Inferior parietal cortex (tissue), 1 donor: ENCODE measurements around the gene PLEKHO2.
"Not testable (repeated sequence)": the region's sequence is repeated elsewhere in the genome, so short reads cannot be mapped to it uniquely, and the experiment has no call there.

Experiments
- DNase-seq: peaks from one replicate; pipeline ENCODE4 v3.0.0-alpha.2; 2016; ENCODE audit errors: extremely low spot score

PLEKHO2 gene, protein sequence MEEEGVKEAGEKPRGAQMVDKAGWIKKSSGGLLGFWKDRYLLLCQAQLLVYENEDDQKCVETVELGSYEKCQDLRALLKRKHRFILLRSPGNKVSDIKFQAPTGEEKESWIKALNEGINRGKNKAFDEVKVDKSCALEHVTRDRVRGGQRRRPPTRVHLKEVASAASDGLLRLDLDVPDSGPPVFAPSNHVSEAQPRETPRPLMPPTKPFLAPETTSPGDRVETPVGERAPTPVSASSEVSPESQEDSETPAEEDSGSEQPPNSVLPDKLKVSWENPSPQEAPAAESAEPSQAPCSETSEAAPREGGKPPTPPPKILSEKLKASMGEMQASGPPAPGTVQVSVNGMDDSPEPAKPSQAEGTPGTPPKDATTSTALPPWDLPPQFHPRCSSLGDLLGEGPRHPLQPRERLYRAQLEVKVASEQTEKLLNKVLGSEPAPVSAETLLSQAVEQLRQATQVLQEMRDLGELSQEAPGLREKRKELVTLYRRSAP

DNA sequence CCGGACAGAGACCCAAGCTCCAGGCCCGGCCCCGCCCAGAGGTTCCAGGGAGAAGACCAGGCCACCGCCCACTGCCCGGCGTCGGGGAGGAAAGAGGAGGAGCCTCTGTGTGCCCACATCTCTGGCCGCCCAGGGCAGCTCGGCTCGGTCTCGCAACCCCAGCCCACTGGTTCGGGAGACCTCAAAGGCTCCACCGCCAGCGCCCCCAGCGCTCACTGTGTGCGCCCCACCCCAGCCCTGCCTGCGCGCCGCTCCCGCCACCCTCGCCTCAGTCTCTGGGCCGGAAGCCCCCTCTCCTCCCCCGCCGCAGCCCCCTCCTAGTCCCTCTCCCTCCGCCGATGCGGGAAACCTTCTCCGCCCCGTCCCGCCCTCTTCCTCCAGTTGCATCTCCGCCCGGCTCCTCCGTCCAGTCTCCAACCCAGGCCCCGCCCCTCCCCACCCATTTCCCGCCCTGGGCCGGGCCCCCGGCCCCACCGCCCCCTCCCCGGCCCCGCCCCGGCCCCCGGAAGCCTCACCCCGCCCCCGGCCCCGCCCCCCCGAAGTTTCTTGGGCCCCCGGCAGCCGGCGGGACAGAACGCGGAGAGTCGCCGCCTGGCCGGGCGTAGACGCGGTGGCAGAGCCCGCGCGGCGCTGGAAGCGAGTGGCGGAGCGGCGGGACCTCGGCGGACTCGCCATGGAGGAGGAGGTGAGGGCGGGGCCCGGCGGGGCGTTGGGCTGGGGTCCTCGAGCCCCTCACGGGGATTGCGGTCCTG, at the start of gene PLEKHO2:
PLEKHO2 (plus strand) TSS at position 572 of the 752 bp plus-strand sequence; CDS start at position 674, 102 bp downstream.
- peak; percentile 67 for DNase-seq

DNA sequence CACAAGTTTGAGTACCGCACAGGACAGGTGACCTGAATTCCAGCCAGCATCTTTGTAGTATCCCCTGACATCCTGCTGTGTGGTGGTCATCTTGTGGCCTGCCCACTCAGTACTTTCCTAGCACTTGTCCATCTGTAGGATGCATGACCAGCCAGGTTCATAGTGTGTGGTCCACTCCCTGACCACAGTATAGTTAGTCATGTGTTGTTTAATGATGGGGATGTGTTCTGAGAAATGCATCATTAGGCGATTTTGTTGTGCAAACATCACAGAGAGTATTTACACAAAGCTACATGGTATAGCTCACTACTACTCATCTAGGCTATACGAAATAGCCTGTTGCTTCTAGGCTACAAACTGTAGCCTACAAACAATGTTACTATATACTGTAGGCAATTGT, 49.4 kb upstream of the PLEKHO2 start:
- DNase-seq: no peak

DNA sequence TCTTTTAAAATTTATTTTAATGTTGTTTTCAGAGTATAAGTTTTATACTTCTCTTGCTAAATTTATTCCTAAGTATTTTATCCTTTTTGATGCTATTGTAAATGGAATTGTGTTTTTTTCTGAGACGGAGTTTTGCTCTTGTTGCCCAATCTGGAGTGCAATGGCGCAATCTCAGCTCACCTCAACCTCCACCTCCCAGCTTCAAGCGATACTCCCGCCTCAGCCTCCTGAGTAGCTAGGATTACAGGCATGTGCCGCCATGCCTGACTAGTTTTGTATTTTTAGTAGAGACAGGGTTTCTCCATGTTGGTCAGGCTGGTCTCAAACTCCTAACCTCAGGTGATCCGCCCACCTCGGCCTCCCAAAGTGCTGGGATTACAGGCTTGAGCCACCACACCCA, 46.4 kb upstream of the PLEKHO2 start:
- DNase-seq: not testable (repeated sequence)

DNA sequence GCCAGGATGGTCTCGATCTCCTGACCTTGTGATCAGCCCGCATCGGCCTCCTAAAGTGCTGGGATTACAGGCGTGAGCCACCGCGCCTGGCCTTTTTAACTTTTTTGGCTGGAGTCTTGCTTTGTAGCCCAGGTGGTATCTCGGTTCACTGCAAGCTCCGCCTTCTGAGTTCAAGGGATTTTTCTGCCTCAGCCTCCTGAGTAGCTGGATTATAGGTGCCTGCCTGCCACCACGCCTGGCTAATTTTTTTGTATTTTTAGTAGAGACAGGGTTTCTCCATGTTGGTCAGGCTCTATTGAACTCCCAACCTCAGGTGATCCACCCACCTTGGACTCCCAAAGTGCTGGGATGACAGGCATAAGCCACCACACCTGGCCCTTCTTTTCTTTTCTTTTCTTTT, 45.8 kb upstream of the PLEKHO2 start:
- DNase-seq: not testable (repeated sequence)

DNA sequence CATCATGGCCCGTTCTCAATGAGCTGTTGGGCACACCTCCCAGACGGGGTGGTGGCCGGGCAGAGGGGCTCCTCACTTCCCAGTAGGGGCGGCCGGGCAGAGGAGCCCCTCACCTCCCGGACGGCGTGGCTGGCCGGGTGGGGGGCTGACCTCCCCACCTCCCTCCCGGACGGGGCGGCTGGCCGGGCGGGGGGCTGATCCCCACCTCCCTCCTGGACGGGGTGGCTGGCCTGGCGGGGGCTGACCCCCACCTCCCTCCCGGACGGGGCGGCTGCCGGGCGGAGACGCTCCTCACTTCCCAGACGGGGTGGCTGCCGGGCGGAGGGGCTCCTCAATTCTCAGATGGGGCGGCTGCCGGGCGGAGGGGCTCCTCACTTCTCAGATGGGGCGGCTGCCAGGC, 42.8 kb upstream of the PLEKHO2 start:
- not testable (repeated sequence) for DNase-seq

DNA sequence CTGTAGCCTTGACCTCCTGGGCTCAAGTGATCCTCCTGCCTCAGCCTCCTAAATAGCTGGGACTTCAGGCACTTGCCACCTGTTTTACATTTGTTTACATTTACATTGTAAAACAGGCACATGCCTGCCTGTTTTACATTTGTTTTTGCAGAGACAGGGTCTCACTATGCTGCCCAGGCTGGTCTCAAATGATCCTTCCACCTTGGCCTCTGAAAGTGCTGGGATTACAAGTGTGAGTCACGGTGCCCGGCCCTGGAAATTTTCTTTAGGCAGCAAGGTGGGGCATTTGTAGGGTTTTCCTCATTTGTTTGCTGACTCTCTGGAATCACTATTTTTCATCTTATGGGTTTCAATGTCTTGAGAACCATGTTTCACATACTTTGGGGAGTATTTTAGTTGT, 41.2 kb upstream of the PLEKHO2 start:
- DNase-seq: no peak

DNA sequence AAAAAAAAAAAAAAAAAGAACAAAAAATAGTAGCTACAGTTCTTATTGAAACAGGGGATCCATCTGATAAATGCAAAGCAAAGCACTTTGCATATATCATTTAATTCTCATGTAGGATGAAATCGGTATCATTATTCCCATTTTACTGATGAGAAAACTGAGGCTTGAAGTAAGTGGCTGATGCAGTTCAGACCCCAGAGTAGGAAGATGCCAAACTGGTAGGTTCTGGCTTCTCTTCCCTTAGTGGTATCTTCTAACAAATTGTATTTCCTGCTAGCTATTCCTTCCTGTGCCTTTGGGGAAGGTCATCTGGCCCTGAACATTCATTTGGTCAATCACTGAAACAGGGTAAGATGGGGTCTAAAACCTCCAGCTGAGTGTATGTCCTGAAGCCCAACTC, 38.2 kb upstream of the PLEKHO2 start:
- DNase-seq: no peak

DNA sequence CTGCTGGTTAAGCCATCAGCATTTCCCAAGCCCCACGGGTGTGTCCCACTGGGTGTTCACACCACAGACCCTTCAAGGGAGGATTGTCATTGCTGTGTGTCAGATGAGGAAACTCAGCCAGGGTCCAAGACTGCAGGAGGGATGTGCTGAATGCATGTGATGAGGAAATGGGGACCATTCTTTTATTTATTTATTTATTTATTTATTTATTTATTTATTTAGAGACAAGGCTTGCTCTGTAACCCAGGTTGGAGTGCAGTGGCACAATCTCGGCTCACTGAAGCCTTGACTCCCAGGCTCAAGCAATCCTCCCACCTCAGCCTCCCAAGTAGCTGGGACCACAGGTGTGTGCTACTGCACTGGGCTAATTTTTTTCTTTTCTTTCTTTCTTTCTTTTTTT, 37.1 kb upstream of the PLEKHO2 start:
- DNase-seq: no peak

DNA sequence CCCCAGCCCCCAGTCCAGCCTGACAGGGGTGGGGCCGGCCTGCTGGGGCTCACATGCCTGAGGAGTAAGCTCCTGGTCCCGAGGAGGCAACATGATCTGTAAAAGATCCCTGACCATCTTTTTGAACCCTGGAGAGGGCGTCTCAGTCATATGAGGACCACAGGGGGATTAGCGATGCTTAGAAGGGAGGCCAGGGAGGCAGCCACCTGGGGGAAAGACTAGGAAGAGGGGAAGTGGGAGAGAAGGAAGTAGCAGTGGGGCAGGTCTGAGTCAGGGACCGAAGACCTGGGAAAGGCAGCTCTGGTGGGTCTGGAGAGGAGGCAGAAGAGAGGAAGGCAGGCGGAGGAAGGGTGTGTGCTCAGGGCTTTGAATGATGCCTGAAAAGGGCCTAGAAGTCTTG, 35.2 kb upstream of the PLEKHO2 start:
- no peak for DNase-seq

DNA sequence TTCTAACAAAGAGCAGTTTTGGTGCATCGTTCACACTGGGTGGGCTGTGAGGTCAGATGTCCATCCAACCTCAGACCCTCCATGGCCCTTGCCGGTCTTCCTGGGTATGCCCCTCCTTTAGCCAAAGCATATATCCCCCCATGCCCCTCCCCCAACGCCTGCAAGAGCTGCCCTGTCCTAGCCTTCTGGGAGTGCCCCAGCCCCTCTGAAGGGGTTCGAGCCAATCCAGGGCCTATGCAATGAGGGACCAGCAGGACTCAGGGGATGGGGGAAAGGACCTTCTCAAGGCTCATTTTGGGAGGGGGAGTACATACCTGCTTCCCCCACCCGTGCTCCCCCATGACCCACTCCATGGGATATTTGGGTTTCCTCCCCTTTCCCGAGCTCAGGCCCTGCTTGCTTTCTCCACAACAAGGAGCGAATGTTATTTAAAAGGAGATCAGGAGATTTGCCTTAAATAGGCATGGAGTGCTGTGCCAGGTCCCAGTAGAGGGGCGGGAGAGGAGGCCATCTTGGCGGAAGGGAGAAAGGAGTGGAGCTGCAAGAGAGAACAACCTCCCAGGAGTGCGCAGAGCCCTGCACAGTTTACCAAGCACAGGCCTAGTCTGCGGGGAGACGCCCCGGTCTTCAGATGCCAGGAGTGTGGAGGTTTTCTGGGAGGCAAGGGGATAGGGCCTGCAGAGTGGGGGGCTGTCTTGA, 34.5 kb upstream of the PLEKHO2 start:
- no peak for DNase-seq

DNA sequence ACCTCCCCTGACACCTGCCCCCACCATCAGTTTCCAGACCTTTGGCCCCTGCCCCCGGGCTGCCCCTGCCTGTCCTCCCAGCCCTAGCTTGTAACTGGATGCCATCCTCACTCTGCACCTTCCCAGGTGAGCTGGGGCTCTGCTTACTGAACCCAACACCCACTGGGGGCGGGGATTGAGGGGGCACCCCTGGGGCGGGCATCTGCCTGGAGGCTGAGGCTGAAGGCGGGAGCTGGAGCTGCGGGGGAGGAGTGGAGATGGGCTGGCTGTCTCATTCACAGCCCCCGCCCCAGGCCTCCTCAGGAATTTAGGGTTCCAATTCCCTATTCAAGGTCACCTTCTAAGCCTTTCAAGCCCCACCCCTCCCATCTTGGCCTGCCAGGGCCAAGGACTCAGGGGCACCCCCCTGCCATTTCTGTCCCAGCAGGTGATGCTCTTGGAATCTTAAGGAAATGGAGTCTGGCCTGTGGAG, 33.9 kb upstream of the PLEKHO2 start:
- no peak for DNase-seq

DNA sequence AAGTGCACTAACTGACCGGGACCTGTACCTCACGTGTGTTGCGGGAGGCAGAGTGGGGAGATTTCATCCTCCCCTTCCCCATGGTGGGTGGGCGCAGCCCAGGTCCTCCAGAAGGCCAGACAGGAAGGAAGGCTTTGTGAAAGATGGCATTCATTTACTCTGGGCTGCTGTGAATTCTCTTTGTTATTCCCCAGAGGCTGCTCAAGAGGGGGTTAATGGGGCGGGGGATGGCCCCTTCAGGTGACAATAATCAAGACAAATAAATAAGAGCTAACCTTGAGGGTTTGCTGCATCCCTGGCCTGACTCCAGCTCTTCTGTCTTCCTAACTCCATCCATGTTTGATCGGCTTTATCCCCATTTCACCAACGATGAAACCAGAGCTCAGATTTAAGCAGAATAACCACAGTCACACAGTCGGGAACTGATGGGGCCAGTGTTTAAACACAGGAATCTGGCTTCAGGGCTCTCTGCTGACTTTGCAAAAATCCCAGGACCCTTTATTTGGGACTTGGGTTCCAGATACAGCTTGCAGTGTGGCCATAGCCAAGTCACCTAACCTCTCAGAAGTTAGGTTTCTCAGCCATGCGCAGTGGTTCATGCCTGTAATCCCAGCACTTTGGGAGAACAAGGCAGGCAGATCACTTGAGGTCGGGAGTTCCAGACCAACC, 32.8 kb upstream of the PLEKHO2 start:
- no peak for DNase-seq

DNA sequence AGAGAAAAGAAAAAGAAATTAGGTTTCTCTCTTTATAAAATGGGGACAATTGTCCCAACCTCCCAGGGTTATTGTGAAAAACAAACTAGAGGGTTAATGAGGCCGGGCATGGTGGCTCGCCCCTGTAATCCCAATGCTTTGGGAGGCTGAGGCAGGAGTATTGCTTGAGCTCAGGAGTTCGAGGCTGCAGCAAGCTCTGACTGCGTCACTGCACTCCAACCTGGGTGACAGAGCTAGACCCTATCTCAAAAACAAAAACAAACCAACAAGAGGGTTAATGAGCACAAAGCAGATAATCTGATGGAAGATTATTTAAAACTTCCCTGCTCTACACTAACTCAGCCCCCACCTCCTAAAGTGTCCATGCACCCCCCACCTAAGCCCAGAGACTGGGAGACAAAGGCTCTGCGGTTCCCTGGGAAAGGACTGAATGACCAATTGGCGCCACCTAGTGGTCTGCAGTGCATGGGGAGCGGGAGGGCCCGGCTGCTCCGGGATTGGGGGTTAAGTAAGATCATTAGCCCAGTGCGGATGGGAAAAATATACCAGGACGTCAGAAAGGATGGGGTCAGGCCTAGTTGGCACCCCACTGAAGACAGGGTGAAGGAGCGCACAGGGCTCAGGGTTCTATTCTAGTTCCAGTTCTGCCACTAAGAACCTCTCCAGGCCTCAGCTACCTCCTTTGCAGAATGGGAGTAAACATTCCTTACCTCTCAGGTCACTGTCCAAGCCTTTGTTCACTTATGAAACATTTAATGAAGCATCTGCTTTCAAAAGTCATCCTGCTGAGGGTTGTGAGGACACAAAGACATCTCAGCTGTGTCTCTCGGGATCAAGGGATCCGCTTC, 31.8 kb upstream of the PLEKHO2 start:
- DNase-seq: peak; percentile 84

DNA sequence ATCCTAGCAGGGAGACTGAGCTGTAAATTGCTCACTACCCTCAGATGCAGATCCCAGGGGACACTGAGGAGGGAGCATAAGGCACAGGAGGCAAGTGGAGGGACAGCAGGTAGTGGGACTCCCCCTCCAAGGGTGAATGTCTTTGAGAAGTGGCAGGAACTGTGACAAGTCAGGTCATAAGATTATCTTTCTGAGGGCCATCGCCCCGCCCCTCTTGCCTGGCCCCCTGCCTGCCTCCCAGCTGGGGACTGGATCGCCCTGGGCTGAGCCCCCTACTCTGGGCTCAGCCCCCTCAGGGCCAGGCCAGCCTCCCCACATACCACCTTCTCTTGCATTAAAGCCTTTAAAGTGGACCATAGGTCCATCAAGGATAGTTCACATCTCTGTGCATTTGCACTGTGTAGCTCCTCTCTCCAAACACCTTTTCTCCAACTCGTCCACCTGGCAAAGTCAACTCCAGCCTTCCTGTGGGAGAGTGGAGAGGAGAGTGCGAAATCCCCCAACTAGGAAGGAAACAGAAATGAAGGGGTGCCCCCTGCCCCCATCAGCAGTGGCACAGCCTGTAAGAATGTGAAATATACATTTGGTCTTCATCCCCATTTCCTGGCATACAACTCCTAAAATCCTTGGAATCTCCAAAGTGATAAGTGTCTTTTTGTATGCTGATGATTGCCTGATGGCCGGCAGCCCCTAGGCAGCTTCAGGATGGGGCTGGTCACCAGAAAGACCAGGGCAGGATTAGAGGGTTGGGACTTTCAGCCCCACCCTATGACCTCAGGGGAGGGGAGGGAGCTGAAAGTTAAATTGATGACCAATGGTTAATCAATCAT, 31.0 kb upstream of the PLEKHO2 start:
- DNase-seq: no peak

DNA sequence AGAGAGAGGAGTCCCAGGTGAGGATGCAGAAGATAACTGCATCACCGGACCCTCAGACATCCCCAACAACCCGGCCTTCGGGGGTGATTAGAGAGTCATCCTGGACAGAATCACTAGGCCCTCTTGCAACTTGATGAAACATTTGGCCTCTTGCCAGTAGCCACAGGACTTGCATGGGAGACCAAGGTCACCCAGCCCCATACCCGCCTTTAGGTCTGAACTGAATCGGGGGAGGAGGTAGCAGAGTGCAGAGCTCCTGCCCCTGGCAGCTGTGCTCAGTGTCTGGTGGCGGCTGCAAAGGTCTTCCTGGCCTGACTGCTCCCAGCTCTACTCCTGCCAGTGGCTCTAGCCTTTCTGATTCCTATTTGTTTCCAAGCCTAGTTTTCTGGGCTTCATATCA, 28.6 kb upstream of the PLEKHO2 start:
- DNase-seq: no peak

DNA sequence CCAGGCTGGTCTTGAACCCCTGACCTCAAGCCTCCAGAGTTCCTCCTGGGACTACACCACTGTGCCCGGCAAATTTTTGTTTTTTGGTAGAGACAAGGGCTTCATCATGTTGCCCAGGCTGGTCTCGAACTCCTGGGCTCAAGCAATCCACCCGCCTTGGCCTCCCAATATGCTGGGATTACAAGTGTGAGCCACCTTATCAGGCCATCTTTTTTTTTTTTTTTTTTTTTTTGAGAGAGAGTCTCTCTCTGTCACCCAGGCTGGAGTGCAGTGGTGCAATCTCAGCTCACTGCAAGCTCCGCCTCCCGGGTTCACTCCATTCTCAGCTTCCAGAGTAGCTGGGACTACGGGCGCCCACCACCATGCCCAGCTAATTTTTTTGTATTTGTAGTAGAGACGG, 27.4 kb upstream of the PLEKHO2 start:
- not testable (repeated sequence) for DNase-seq

DNA sequence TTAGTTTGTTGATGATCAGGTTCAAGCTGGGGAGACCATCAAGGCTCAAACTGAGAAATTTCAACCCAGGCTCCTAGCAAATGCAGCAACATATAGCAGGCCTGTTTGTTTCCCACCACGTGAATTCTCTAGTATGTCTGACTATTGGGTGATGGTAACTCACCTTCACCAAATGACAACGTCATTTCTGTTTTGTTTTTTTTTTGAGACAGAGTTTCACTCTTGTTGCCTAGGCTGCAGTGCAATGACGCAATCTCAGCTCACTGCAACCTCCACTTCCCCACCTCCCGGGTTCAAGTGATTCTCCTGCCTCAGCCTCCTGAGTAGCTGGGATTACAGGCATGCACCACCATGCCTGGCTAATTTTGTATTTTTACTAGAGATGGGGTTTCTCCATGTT, 26.8 kb upstream of the PLEKHO2 start:
- DNase-seq: not testable (repeated sequence)

DNA sequence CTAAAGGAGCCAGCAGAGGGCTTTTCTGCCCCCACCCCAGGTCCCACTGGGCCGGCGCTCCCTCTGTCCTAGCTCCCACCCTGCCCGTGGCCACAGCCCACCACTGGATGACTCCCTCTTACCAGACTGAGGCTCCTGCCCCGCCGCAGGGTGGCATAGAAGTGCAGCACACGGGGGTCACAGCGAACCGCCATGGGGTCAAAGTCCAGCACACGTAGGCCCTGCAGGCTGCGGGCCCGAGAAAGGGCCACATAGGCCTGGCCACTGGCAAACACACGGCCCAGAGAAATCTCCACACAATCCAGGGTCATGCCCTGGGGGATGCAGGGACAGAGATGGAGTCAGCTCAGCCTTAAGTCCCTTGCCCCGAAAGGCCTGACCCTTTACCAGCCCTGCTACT, 25.3 kb upstream of the PLEKHO2 start:
- no peak for DNase-seq

DNA sequence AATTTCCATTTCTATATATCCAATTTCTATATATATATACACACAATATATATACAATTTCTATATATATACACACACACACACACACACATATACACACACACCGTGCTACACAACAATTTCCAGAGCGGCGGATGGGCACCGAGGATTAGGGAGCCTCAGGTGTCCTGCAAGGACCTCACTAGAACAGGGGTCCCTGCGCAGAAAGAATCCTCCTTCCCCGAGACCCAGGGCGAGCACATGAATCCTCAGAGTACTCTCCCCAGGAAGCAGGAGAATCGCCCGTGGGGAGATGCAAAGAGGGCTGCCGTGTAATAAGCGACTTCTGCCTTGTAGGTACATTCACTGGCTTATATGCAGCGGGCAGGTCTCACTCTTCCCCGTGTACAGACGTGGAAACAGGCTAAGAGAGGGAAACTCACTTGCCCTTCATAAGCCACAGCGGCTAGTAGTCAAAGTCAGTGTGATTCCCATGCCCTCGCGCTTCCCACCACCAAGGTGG, 16.7 kb upstream of the PLEKHO2 start:
- no peak for DNase-seq
